GM19397 (cell line): ENCODE measurements around the gene SULT2B1.

Experiments
- ATAC-seq: cut with Tn5 transposase; IDR thresholded peaks from one replicate; pipeline ENCODE4 v1.9.1; 2021; ENCODE audit warnings: mild to moderate bottlenecking, moderate library complexity; ENCODE audit not compliant: unreplicated experiment

SULT2B1 gene

GRCh38 chr19:48598996-48599700, 47.2 kb downstream of the SULT2B1 start:
- no peak for ATAC-seq

- no peak for ATAC-seq
Observed at GRCh38 chr19:48600679-48601417, 48.9 kb downstream of the SULT2B1 start.

DNA sequence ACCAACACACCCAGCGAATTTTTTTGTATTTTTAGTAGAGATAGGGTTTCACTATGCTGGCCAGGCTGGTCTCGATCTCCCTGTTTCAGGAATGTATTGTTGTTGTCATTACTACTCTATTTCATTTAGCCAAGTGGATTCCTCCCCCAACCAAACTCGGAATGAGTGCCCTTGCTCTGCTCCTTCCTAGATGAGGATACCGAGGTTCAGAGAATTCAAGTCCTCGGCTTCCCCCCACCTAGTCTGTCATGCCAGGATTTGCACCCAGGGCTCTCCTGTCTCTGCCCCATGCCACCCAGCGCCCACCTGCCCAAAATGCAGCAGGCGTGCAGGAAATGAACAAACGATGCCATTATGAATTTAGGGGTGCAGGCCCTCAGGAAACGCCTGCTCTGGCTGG, 51.0 kb downstream of the SULT2B1 start:
- no peak for ATAC-seq

- ATAC-seq = no peak
Observed at GRCh38 chr19:48603449-48603848, 51.5 kb downstream of the SULT2B1 start.

DNA sequence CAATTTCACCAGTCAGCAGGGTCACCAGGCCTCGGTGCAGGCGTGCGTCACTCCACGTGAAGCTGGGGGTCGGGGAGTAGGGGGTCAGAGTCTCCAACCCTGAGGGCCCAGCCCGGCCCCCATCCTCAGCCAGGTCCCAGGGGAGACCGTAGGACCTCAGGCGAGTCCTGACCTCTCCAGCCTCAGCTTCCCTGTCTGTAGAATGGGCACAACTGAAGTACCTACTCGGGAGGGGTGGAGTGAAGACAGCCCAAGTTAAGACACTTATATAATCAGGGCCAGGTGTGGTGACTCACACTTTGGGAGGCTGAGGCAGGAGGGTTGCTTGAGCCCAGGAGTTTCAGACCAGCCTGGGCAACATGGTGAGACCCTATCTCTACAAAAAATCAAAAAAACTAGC, 51.9 kb downstream of the SULT2B1 start:
- no peak for ATAC-seq

GRCh38 chr19:48606463-48607358, 54.7 kb downstream of the SULT2B1 start, which contains the start of gene SPACA4:
Gene SPACA4 (plus strand): TSS chr19:48606742. CDS start chr19:48606979, 237 bp downstream.
- ATAC-seq = no peak

- no peak for ATAC-seq
Observed at GRCh38 chr19:48607359-48607755, 55.4 kb downstream of the SULT2B1 start.

GRCh38 chr19:48608798-48609263, 56.9 kb downstream of the SULT2B1 start:
- ATAC-seq = no peak

GRCh38 chr19:48609571-48610108, 57.7 kb downstream of the SULT2B1 start:
- no peak for ATAC-seq

- no peak for ATAC-seq
Observed at GRCh38 chr19:48611872-48612271, 59.9 kb downstream of the SULT2B1 start.

- ATAC-seq = no peak
Observed at GRCh38 chr19:48613024-48613851, 61.3 kb downstream of the SULT2B1 start.

DNA sequence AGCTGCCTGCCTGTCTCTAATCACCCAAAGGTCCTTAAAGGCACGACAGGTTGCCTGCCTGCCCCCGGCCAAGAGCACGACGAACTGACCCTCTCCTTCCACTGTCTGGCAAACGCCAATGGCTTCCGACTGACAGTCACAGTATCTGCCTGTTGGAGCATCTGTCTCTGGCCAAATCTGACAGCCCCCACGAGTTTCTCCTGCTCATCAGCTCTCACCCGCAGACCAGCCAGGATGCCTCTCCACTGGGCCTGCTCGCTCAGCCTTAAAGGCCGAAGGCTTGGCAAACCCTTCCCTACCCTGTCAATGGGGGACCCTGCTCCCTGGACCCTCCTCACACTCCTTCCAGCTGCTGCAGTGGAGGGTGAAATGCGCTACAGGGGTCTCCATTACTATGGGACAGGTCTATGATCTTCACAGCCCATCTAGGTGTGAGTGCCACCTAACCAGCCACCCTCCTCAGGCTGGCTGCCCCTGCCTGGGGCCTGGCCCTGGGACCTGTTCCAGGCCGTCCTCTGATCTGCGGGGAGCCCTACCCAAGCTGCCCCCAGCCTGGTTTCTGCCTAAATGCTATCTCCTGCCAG, 62.0 kb downstream of the SULT2B1 start:
- no peak for ATAC-seq

GRCh38 chr19:48614436-48615230, 62.7 kb downstream of the SULT2B1 start, which contains the start of gene FAM83E:
Gene FAM83E (minus strand): TSS chr19:48615076. CDS start chr19:48613372, 1,704 bp downstream.
- ATAC-seq = no peak

- ATAC-seq = no peak
Observed at GRCh38 chr19:48615231-48616040, 63.5 kb downstream of the SULT2B1 start.

- no peak for ATAC-seq
Observed at GRCh38 chr19:48616041-48616436, 64.1 kb downstream of the SULT2B1 start.

DNA sequence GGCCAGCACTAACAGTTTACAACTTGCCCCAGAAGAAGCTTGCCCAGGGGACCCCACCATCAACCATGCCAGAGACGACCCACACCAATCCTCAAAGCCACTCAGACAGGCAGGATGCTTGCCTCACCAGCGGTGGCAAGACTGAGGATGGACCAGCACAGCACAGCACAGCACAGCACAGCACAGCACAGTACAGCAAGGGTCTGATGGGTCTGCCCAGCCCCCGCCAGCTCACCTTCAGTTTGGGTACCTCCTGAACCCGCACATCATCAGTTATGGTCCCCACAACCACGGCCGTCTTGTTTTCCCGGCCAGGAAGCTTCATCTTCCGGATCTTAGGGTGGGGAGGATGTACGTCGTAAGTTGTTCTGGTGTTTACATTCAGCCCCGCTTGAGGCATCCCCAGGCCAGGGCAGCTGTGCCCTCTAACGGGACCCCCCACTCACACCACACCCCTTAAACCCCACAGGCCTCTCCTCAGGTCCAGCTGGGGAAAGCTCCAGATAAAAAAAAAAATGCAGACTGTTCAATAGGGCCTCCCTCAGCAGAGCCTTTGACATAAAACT, 64.6 kb downstream of the SULT2B1 start:
- no peak for ATAC-seq

DNA sequence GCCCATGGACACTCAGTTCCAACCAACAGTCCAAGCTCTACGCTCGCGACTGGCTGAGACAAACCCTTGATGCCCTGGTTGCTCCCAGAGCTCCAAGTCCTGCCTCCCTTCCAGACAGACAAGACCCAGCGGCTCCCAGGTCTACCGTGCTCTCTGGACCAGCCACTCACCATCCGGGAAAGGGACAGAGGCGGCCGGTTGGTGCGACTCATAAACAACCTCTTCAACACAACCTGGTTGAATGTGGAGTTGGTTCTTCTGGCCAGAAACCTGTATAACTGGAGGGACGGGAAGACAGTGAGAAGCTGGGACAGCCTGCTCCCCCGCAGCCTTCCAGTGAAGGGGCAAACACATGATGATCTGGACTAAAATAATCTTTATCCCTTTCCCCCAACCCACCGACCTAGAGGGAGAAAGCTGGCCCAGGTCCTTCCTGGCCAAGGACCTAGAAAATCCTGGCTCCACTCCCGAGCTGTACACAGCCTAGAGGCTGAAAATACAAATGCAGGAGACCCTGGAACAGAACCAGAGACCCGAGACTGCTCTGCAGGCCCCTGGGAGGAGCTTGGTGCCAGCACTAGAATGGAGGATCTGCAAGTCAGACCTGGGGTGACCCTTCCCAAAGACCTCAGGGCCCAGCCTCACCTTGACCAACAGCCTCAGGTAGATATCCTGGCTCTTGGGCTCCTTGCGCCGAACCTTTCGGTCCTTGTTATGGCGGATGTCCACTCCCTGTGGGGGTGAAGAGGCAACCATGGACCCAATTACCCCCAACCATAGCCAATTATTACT, 65.4 kb downstream of the SULT2B1 start:
- ATAC-seq = no peak
